GM12801 (cell line): ENCODE data around the gene PTRH1.

ENCODE experiments used
- TF ChIP-seq, protein P1 (sequence below): IDR thresholded peaks from one replicate; pipeline ENCODE4 v1.5.1; 2011; ENCODE audit warnings: control low read depth; ENCODE audit not compliant: insufficient read length; ENCODE audit errors: extremely low read depth

The PTRH1 gene

GRCh38 chr9:127730262-127730661 is 14.8 kb upstream of the PTRH1 start:
- TF ChIP-seq, protein P1, sequence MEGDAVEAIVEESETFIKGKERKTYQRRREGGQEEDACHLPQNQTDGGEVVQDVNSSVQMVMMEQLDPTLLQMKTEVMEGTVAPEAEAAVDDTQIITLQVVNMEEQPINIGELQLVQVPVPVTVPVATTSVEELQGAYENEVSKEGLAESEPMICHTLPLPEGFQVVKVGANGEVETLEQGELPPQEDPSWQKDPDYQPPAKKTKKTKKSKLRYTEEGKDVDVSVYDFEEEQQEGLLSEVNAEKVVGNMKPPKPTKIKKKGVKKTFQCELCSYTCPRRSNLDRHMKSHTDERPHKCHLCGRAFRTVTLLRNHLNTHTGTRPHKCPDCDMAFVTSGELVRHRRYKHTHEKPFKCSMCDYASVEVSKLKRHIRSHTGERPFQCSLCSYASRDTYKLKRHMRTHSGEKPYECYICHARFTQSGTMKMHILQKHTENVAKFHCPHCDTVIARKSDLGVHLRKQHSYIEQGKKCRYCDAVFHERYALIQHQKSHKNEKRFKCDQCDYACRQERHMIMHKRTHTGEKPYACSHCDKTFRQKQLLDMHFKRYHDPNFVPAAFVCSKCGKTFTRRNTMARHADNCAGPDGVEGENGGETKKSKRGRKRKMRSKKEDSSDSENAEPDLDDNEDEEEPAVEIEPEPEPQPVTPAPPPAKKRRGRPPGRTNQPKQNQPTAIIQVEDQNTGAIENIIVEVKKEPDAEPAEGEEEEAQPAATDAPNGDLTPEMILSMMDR = no peak

- TF ChIP-seq, protein P1 = no peak
Observed at GRCh38 chr9:127729522-127730256, 14.2 kb upstream of the PTRH1 start.

GRCh38 chr9:127728808-127729207 is 13.3 kb upstream of the PTRH1 start:
- TF ChIP-seq, protein P1 = no peak

DNA sequence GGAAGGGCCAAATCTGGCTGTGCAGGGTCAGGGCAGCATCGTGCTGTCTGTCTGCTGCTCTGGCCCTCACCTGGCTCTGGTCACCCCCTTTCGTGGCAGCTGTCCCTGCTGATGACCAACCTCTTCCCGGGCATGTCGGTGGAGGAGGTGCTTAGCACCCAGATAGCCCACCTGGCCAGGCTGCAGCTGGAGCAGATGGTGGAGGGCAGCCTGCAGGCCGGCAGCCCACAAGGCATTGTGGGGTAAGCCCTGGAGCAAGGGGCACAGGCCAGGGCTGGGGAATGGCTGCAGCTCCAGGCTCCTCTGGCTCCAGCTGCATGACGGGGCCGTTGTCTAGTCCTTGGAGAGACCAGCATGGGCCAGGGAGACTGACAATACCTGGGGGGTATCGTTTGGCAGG is 11.4 kb upstream of the PTRH1 start:
- TF ChIP-seq, protein P1 = no peak

DNA sequence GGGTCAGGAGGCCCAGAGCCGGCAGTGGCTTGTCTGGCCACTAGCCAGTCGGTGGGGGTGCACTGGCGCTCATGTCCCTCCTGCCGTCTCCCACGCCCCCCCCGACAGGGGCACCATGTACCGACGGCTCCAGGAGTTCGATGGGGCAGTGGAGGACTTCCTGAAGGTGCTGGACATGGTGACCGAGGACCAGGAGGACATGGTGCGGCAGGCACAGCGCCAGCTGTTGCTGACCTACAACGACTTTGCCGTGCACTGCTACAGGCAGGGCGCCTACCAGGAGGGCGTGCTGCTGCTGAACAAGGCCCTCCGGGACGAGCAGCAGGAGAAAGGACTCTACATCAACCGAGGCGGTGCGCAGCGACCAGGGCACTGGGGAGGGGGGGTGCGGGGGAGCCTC is 8.5 kb upstream of the PTRH1 start:
- TF ChIP-seq, protein P1 = no peak

DNA sequence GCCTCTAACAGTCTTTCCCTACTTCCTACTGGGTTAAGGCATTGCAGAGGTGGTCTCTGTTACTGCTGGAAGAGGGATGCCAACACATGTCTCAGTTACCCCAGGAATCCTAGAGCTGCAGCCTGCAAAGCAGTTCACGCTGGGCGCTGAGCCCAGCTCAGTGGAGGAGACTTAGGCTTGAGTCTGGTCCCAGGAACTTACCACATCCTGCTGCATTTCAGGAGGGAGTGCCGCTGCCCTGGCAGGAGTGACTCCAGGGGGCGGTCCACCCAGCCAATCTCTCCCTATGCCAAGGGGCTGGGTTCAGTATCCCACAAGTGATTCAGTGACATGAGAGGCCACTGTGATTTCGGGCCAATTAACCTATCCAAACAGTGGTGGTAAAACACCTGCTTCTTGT is 8.0 kb upstream of the PTRH1 start:
- TF ChIP-seq, protein P1 = no peak

- TF ChIP-seq, protein P1 = no peak
Observed at GRCh38 chr9:127723013-127723412, 7.5 kb upstream of the PTRH1 start.
